ENCODE results near the gene ARHGEF18.
"Not testable (repeated sequence)": the region's sequence is repeated elsewhere in the genome, so short reads cannot be mapped to it uniquely, and the experiment has no call there.

ARHGEF18 gene

GRCh38 chr19:7348587-7349230 lies at the start of gene ARHGEF18:
TSS of gene ARHGEF18 (plus strand) at chr19:7348937. CDS start at chr19:7362891, 13,954 bp downstream.
- no peak for DNase-seq (ENCODE audit: low spot score)

- no peak for DNase-seq (ENCODE audit: low spot score)
These were observed 47.2 kb upstream of the ARHGEF18 start for GRCh38 chr19:7301525-7301924.

- DNase-seq (ENCODE audit: low spot score) = no peak
These were observed 45.3 kb upstream of the ARHGEF18 start for GRCh38 chr19:7303470-7303869.

- DNase-seq (ENCODE audit: low spot score) = no peak
These were observed 44.5 kb upstream of the ARHGEF18 start for GRCh38 chr19:7304200-7304599.

GRCh38 chr19:7307590-7308218 lies 41.0 kb upstream of the ARHGEF18 start:
- no peak for DNase-seq (ENCODE audit: low spot score)

GRCh38 chr19:7308327-7308726 lies 40.4 kb upstream of the ARHGEF18 start:
- DNase-seq (ENCODE audit: low spot score) = not testable (repeated sequence)

GRCh38 chr19:7311911-7312310 lies 36.8 kb upstream of the ARHGEF18 start:
- DNase-seq (ENCODE audit: low spot score) = no peak

- no peak for DNase-seq (ENCODE audit: low spot score)
These were observed 35.9 kb upstream of the ARHGEF18 start for GRCh38 chr19:7312816-7313215.

- DNase-seq (ENCODE audit: low spot score) = no peak
These were observed 30.6 kb upstream of the ARHGEF18 start for GRCh38 chr19:7318176-7318575.

- peak; percentile 44 for DNase-seq (ENCODE audit: low spot score)
These were observed 22.4 kb upstream of the ARHGEF18 start for GRCh38 chr19:7326105-7326877.

- no peak for DNase-seq (ENCODE audit: low spot score)
These were observed 20.9 kb upstream of the ARHGEF18 start for GRCh38 chr19:7327802-7328201.

GRCh38 chr19:7328647-7329046 lies 20.1 kb upstream of the ARHGEF18 start:
- no peak for DNase-seq (ENCODE audit: low spot score)

GRCh38 chr19:7331446-7331845 lies 17.3 kb upstream of the ARHGEF18 start:
- DNase-seq (ENCODE audit: low spot score) = no peak

- peak; percentile 68 for DNase-seq (ENCODE audit: low spot score)
These were observed 15.3 kb upstream of the ARHGEF18 start for GRCh38 chr19:7333198-7334118.

GRCh38 chr19:7336321-7336973 lies 12.3 kb upstream of the ARHGEF18 start:
- DNase-seq (ENCODE audit: low spot score) = no peak

GRCh38 chr19:7337380-7338194 lies 11.2 kb upstream of the ARHGEF18 start:
- DNase-seq (ENCODE audit: low spot score) = no peak

- DNase-seq (ENCODE audit: low spot score) = peak; percentile 74
These were observed 7.5 kb upstream of the ARHGEF18 start for GRCh38 chr19:7340959-7341837.

GRCh38 chr19:7342143-7342542 lies 6.6 kb upstream of the ARHGEF18 start:
- no peak for DNase-seq (ENCODE audit: low spot score)

GRCh38 chr19:7346488-7346971 lies 2.2 kb upstream of the ARHGEF18 start:
- no peak for DNase-seq (ENCODE audit: low spot score)

All from kidney tubule cell (primary cell).